Spleen (tissue), 11 donors: ENCODE results near the gene FANCL. TPM values are rescaled to one million over a fixed set of nuclear protein-coding genes. Genes with fewer than 3 reads are reported as not detected.
"Not testable (repeated sequence)": the region's sequence is repeated elsewhere in the genome, so short reads cannot be mapped to it uniquely, and the experiment has no call there.

Experiments
- DNase-seq: peaks from one replicate; pipeline ENCODE4 v3.0.0-alpha.2; 2020
- H3K27ac ChIP-seq, 8 donors: fragments of 200-600 bp; sonication (generic) in 7 of 8; 1 replicate in 4 of 8; 2 replicates in 4 of 8; pipeline versions ENCODE4 v1.5.0 to v1.8.0; 2016 to 2021; ENCODE audit warnings: inconsistent platforms in 4 of 8, mild to moderate bottlenecking in 4 of 8, moderate library complexity in 1 of 8
- H3K27me3 ChIP-seq, 7 donors: fragments of 200-600 bp; sonication (generic) in 6 of 7; replicated peaks in 1 of 7; 1 replicate in 4 of 7; 2 replicates in 3 of 7; pipeline versions ENCODE4 v1.5.0 to v1.8.0; 2016 to 2021; ENCODE audit warnings: inconsistent platforms in 3 of 7, mild to moderate bottlenecking in 1 of 7
- H3K36me3 ChIP-seq, 6 donors: fragments of 200-600 bp; sonication (generic) in 5 of 6; 1 replicate in 4 of 6; 2 replicates in 2 of 6; pipeline versions ENCODE4 v1.5.0 to v1.8.0; 2016 to 2021; ENCODE audit warnings: inconsistent platforms in 2 of 6
- H3K4me1 ChIP-seq, 6 donors: fragments of 200-600 bp; sonication (generic) in 5 of 6; 1 replicate in 3 of 6; 2 replicates in 3 of 6; pipeline versions ENCODE4 v1.5.0 to v1.8.0; 2016 to 2021; ENCODE audit warnings: inconsistent platforms in 3 of 6
- H3K4me3 ChIP-seq, 8 donors: fragments of 200-600 bp; sonication (generic) in 7 of 8; 1 replicate in 4 of 8; 2 replicates in 4 of 8; pipeline versions ENCODE4 v1.5.0 to v1.8.0; 2016 to 2021; ENCODE audit warnings: inconsistent platforms in 4 of 8, mild to moderate bottlenecking in 4 of 8, moderate library complexity in 2 of 8
- H3K9me3 ChIP-seq, 8 donors: fragments of 200-600 bp; sonication (generic) in 7 of 8; 1 replicate in 4 of 8; 2 replicates in 4 of 8; pipeline versions ENCODE4 v1.5.0 to v1.8.0; 2016 to 2021; ENCODE audit warnings: inconsistent platforms in 4 of 8
- CTCF ChIP-seq, 11 experiments: fragments of 200-600 bp in 7 of 11; fragments of 450-650 bp in 4 of 11; sonication (generic) in 4 of 11; IDR thresholded peaks in 8 of 11; conservative IDR thresholded peaks in 3 of 11; 1 replicate in 7 of 11; 2 replicates in 4 of 11; pipeline versions ENCODE4 v1.4.0 to v1.8.0; 2016 to 2021; ENCODE audit warnings: antibody characterized with exemption in 11 of 11, inconsistent platforms in 4 of 11, mild to moderate bottlenecking in 1 of 11
- POLR2A ChIP-seq, 3 donors: fragments of 450-650 bp; IDR thresholded peaks; one replicate each; pipeline ENCODE4 v1.5.1; 2017; ENCODE audit warnings: antibody characterized with exemption in 3 of 3, mild to moderate bottlenecking in 1 of 3
- POLR2AphosphoS5 ChIP-seq, 3 donors: sonication (generic); formaldehyde crosslinking; IDR thresholded peaks; one replicate each; pipeline ENCODE4 v1.5.1; 2017; ENCODE audit warnings: antibody characterized with exemption in 3 of 3
- WGBS, 5 donors: extraction: QIAGEN DNeasy Blood & Tissue Kit in 3 of 5; methylation state at CpG; one replicate each; pipeline versions ENCODE4 v1.1.5 to v1.1.7; 2013 to 2018; 5-methylcytosine and 5-hydroxymethylcytosine counted together
- intact Hi-C: fragments of 100-400 bp; cut with DNase I; formaldehyde crosslinking; loops from one replicate; pipeline ENCODE4 v1.15.0; 2023; ENCODE audit warnings: low total_unique reads
- polyA plus RNA-seq, 3 donors: library from polyadenylated mRNA; stranded (reverse); fragments of 200-250 nt; gene quantifications; one replicate each; pipeline ENCODE4 v1.2.1, GENCODE V29; 2013
- total RNA-seq, 7 donors: library from RNA; depleted of rRNA in 3 of 7; stranded (reverse); fragments of >200 nt in 3 of 7; fragmentation: NEBNext Ultra II Directional in 4 of 7; extraction: Animal tissue kit (Norgen Biotek cat#: 25700) in 4 of 7; gene quantifications; one replicate each; pipeline versions ENCODE4 v1.1.0 to v1.2.1, GENCODE V29; 2016 to 2021
- donor health status: healthy with polysubstance abuse.
- donor health status: DM: no; HTN: no; CAD: no; lungs with moderate emphysema.
- donor health status: DM: no; HTN: no; CAD: no.
- donor health status: Bipolar disorder and iron deficiency.
- donor health status: healthy.
- donor health status: DM: no; HTN: no; CAD: no.
- donor health status: DM: yes; HTN: yes; CAD: no.

FANCL gene
- total and polyA plus RNA-seq, 10 donors, result 15.7 to 50.7 (median 31.6) TPM

- intact Hi-C loops, result no loop called here
- Histone ChIP-seq H3K27ac (no peak overlapping the region), H3K36me3 (peaks cover 0 to 59% (median 18%) of the 10 kb centered on the region in 6 donors), H3K27me3 (no peaks in the 10 kb centered on the region), H3K4me3 (no peak overlapping the region), H3K4me1 (peaks cover 0 to 7% (median 0%) of the 10 kb centered on the region in 6 donors), H3K9me3 (peaks cover 0 to 25% (median 14%) of the 10 kb centered on the region in 8 donors)
- WGBS, 5 donors, result 56 to 83% (median 72%) methylated on average over 1 of the region's 1 CpG
- no peak for DNase-seq
- TF ChIP-seq POLR2A (IDR thresholded peaks at IDR 0.05) (no peak), CTCF (IDR thresholded peaks at IDR 0.05 in 8 of 11, conservative IDR thresholded peaks at IDR 0.05 in 3 of 11) (no peak), POLR2AphosphoS5 (IDR thresholded peaks at IDR 0.05) (no peak)
Measured at GRCh38 chr2:58215429-58215828, 25.7 kb downstream of the FANCL start.

- H3K4me3 ChIP-seq, intact Hi-C loops, H3K4me1 ChIP-seq, H3K27me3 ChIP-seq, DNase-seq, H3K27ac ChIP-seq: not testable (repeated sequence)
- 95 to 100% (median 98%) methylated on average over 6 of the region's 6 CpGs for WGBS, 5 donors
- H3K9me3 ChIP-seq, result peaks cover 0 to 26% (median 17%) of the 10 kb centered on the region in 8 donors
- H3K36me3 ChIP-seq, result peaks cover 0 to 49% (median 14%) of the 10 kb centered on the region in 6 donors
Measured at GRCh38 chr2:58210951-58211568, 30.1 kb downstream of the FANCL start.

- Histone ChIP-seq H3K36me3 (peaks cover 0 to 43% (median 9%) of the 10 kb centered on the region in 6 donors), H3K9me3 (peaks cover 0 to 20% (median 16%) of the 10 kb centered on the region in 8 donors), H3K4me1 (no peaks in the 10 kb centered on the region), H3K4me3 (no peak overlapping the region), H3K27me3 (no peaks in the 10 kb centered on the region), H3K27ac (no peak overlapping the region)
- no peak for TF ChIP-seq POLR2A (IDR thresholded peaks at IDR 0.05)
- no peak for TF ChIP-seq CTCF (IDR thresholded peaks at IDR 0.05 in 8 of 11, conservative IDR thresholded peaks at IDR 0.05 in 3 of 11)
- no peak for TF ChIP-seq POLR2AphosphoS5 (IDR thresholded peaks at IDR 0.05)
- no peak for DNase-seq
- 91 to 100% (median 93%) methylated on average over 3 of the region's 3 CpGs for WGBS, 5 donors
- intact Hi-C loops, result no loop called here
Measured at GRCh38 chr2:58207189-58207588, 33.9 kb downstream of the FANCL start.

- H3K9me3 ChIP-seq, result peaks cover 0 to 17% (median 14%) of the 10 kb centered on the region in 8 donors
- H3K36me3 ChIP-seq, result peaks cover 0 to 39% (median 8%) of the 10 kb centered on the region in 6 donors
- no peak overlapping the region for H3K27ac ChIP-seq
- H3K4me3 ChIP-seq, result no peak overlapping the region
- 88 to 98% (median 93%) methylated on average over 1 of the region's 1 CpG for WGBS, 5 donors
- intact Hi-C loops, result no loop called here
- TF ChIP-seq POLR2AphosphoS5 (IDR thresholded peaks at IDR 0.05), result no peak
- TF ChIP-seq POLR2A (IDR thresholded peaks at IDR 0.05), result no peak
- no peak for TF ChIP-seq CTCF (IDR thresholded peaks at IDR 0.05 in 8 of 11, conservative IDR thresholded peaks at IDR 0.05 in 3 of 11)
- no peaks in the 10 kb centered on the region for H3K4me1 ChIP-seq
- no peaks in the 10 kb centered on the region for H3K27me3 ChIP-seq
- no peak for DNase-seq
Measured at GRCh38 chr2:58206785-58207184, 34.3 kb downstream of the FANCL start.
